Panc1 (cell line): ENCODE data around the gene GEMIN7. TPM values are rescaled to one million over a fixed set of nuclear protein-coding genes. Genes with fewer than 3 reads are reported as not detected.

Experiments
- ATAC-seq: fragments of 200-7000 bp; cut with Tn5 transposase; 2 replicates; pipeline ENCODE4 v1.9.1; 2020; ENCODE audit warnings: mild to moderate bottlenecking, moderate library complexity
- BruUV-seq: library from RNA; stranded (reverse); fragments of 400-500 nt; replicated peaks from 2 replicates; lab custom pipeline; 2021; lab: Mats Ljungman, UMichigan
- CTCF ChIA-PET: fragments of 300-600 bp; sonication (Branson Sonifier 250); formaldehyde crosslinking; loops from one replicate; lab custom pipeline; 2022; ENCODE audit warnings: antibody characterized with exemption; lab: Charles Lee
- POLR2A ChIA-PET: fragments of 300-600 bp; sonication (Branson Sonifier 250); formaldehyde crosslinking; loops from one replicate; lab custom pipeline; 2022; ENCODE audit warnings: antibody characterized with exemption; lab: Charles Lee
- DNase-seq: peaks from one replicate; pipeline ENCODE4 v3.0.0-alpha.2; 2010; ENCODE audit warnings: low read depth, low spot score
- H3K27ac ChIP-seq: 2 replicates; pipeline ENCODE4 v1.5.1; 2011; ENCODE audit warnings: mild to moderate bottlenecking, low read length, inconsistent platforms
- H3K27me3 ChIP-seq: fragments of 200-500 bp; sonication (Bioruptor generic); 2 replicates; pipeline ENCODE4 v1.6.0; 2014; ENCODE audit warnings: low read length, inconsistent platforms; ENCODE audit not compliant: control insufficient read depth, insufficient read depth
- H3K36me3 ChIP-seq: fragments of 200-500 bp; sonication (Bioruptor generic); 2 replicates; pipeline ENCODE4 v1.5.1; 2014; ENCODE audit warnings: inconsistent platforms, mild to moderate bottlenecking, low read length, moderate library complexity; ENCODE audit not compliant: control insufficient read depth, insufficient read depth
- H3K4me1 ChIP-seq: 2 replicates; pipeline ENCODE4 v1.5.1; 2011; ENCODE audit warnings: inconsistent platforms, mild to moderate bottlenecking, low read length, moderate library complexity; ENCODE audit not compliant: control insufficient read depth, insufficient read depth
- H3K4me3 ChIP-seq, 2 experiments: 2 replicates each; pipeline ENCODE4 v1.5.1; 2011 to 2012; ENCODE audit warnings: low read depth in 2 of 2, low read length in 2 of 2, mild to moderate bottlenecking in 2 of 2, inconsistent platforms in 1 of 2, moderate library complexity in 1 of 2
- H3K9me3 ChIP-seq: fragments of 200-500 bp; sonication (Bioruptor generic); 2 replicates; pipeline ENCODE4 v1.5.1; 2014; ENCODE audit warnings: low read depth, mild to moderate bottlenecking, inconsistent platforms, low read length, moderate library complexity; ENCODE audit not compliant: control insufficient read depth, insufficient read depth
- CTCF ChIP-seq: fragments of 450-650 bp; IDR thresholded peaks from 2 replicates; pipeline ENCODE4 v1.5.1; 2017; ENCODE audit warnings: mild to moderate bottlenecking
- POLR2AphosphoS5 ChIP-seq: IDR thresholded peaks from 2 replicates; pipeline ENCODE4 v1.6.1; 2012; ENCODE audit warnings: mild to moderate bottlenecking, low read depth, low read length, moderate library complexity
- REST ChIP-seq, 2 experiments: IDR thresholded peaks; 2 replicates each; pipeline ENCODE4 v1.6.1; 2011 to 2012; ENCODE audit warnings: low read depth in 2 of 2, control low read depth in 1 of 2, low read length in 1 of 2, mild to moderate bottlenecking in 1 of 2, moderate library complexity in 1 of 2; ENCODE audit not compliant: insufficient read depth in 1 of 2
- SIN3A ChIP-seq: IDR thresholded peaks from 2 replicates; pipeline ENCODE4 v1.6.1; 2012; ENCODE audit warnings: low read depth, mild to moderate bottlenecking, low read length, moderate library complexity, borderline replicate concordance; ENCODE audit not compliant: insufficient read depth
- TCF7L2 ChIP-seq: IDR thresholded peaks from 2 replicates; pipeline ENCODE4 v1.6.1; 2011; ENCODE audit warnings: mild to moderate bottlenecking, low read depth, low read length, inconsistent platforms
- in situ Hi-C: cut with HindIII; loops from 2 replicates; pipeline ENCODE4 v1.10.0; 2016; ENCODE audit warnings: low sequenced_read_pairs, low pct_unique_long_range_greater_than_20kb
- intact Hi-C: fragments of 100-400 bp; cut with micrococcal nuclease; formaldehyde crosslinking; loops from one replicate; pipeline ENCODE4 v1.10.0; 2022; ENCODE audit not compliant: unreplicated experiment
- total RNA-seq: library from RNA; stranded (reverse); gene quantifications from one replicate; pipeline ENCODE4 v1.2.1, GENCODE V29; 2021; ENCODE audit not compliant: unreplicated experiment

The GEMIN7 gene
- total RNA-seq, 1 experiment from 2014 or later = 29.5 TPM

- H3K4me3 ChIP-seq = no peak overlapping the region
- BruUV-seq = no TSS peak
- intact Hi-C loops (no loop called here), in situ Hi-C loops (no loop called here)
- no peak overlapping the region for H3K27ac ChIP-seq
- no peak for ATAC-seq
- TF ChIP-seq REST (IDR thresholded peaks at IDR 0.05; ENCODE audit: insufficient read depth in 1 of 2, low read depth in 2 of 2, low read length in 1 of 2) (no peak), SIN3A (no peak), TCF7L2 (no peak), POLR2AphosphoS5 (no peak), CTCF (no peak)
- H3K27me3 ChIP-seq = no peaks in the 10 kb centered on the region
- DNase-seq = no peak
- ChIA-PET CTCF (no interaction called here), POLR2A (no interaction called here)
- H3K9me3 ChIP-seq = no peaks in the 10 kb centered on the region
- peaks cover 3% of the 10 kb centered on the region for H3K36me3 ChIP-seq
- H3K4me1 ChIP-seq = no peaks in the 10 kb centered on the region
Measured at GRCh38 chr19:45047188-45047797, 31.8 kb upstream of the GEMIN7 start.

- intact Hi-C loops = no loop called here
- no peak overlapping the region for H3K4me3 ChIP-seq
- H3K9me3 ChIP-seq = no peaks in the 10 kb centered on the region
- H3K4me1 ChIP-seq = no peaks in the 10 kb centered on the region
- POLR2A ChIA-PET = no interaction called here
- peaks cover 3% of the 10 kb centered on the region for H3K36me3 ChIP-seq
- no peak overlapping the region for H3K27ac ChIP-seq
- no peaks in the 10 kb centered on the region for H3K27me3 ChIP-seq
- BruUV-seq = no TSS peak
- DNase-seq (no peak), ATAC-seq (no peak)
- in situ Hi-C loops = no loop called here
- TF ChIP-seq TCF7L2 (no peak), POLR2AphosphoS5 (no peak), SIN3A (no peak), REST (IDR thresholded peaks at IDR 0.05; ENCODE audit: insufficient read depth in 1 of 2, low read depth in 2 of 2, low read length in 1 of 2) (no peak), CTCF (no peak)
- CTCF ChIA-PET = no interaction called here
Measured at GRCh38 chr19:45049073-45049736, 29.9 kb upstream of the GEMIN7 start.
